ENCODE results near the gene JAK3. TPM values are rescaled to one million over a fixed set of nuclear protein-coding genes. Genes with fewer than 3 reads are reported as not detected.

Gene JAK3
- total and polyA plus RNA-seq, 2 of the 4 experiments (the other 2 are of a cell fraction): 0.36 to 1.5 TPM

DNA sequence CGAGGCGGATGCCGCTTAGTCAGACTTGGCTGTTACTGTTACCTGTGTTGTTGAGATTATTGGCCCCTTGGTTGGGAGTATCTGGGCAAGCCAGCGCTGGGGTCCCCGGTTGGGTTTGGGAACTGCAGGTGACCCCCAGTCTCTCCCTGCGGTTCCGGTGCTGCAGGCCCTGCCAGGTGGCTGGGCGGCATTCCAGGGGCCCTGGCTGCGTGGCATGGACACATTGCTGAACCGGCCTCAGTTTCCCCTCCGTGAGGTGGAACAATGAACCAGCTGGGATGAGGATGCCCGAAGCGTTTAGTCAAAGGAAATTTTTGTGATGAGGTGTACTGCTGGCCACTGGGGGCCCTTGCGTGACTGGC, 52.3 kb downstream of the JAK3 start (continued):
- TF ChIP-seq CEBPB (IDR thresholded peaks at IDR 0.05; ENCODE audit: low read depth, low read length) (no peak), CHD1 (IDR thresholded peaks at IDR 0.05; ENCODE audit: low read depth, low read length) (no peak)

DNA sequence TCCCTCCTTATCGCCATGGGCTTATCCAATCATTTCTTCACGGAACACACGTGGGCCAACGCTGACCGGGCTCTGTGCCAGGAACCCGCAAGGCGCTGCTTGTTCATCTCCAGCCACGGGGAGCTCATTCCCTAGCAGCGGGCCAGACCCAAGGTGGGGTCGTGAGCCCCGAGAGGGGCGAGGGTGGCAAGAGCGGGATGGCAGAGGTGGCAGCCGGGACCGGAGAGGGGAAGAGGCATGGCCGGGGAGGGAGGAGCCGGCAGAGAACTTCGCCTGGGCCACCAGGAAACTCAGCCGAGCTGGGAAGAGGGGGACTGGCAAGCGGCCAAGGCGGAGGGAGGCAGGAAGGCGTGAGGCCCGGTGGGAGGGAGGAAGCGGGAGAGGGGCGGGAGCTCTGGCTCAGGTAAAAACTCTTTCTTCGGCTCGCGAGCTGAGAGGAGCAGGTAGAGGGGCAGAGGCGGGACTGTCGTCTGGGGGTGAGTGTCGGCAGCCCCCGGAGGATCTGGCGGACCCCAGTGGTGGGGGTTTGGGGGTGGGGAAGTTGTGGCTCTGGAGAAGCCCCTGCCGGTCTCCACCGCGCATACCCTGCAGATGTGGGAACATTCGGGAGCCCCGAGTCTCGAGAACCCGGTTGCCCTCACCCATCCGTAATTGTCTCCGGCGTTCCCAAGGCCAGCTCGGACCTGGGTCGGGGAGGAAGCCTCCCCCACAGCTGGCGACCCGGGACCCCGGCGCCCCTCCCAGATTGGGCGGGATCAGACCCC, 52.9 kb downstream of the JAK3 start, which contains the start of gene B3GNT3:
TSS of gene B3GNT3 (plus strand) at position 408 of the 764 bp plus-strand sequence. CDS start 12,670 bp downstream, outside the sequence.
- Histone ChIP-seq H2AK9ac (replicated peaks; ENCODE audit: low read depth, low read length, poor library complexity) (no peak within 1 kb of the TSS), H3K23ac (ENCODE audit: low read depth, low read length) (no peak within 1 kb of the TSS), H3K4me3 (ENCODE audit: insufficient read depth, low read depth, low read length) (no peak within 1 kb of the TSS), H3K4me2 (ENCODE audit: low read depth, low read length) (no peak within 1 kb of the TSS), H2AFZ (replicated peaks; ENCODE audit: low read length, poor library complexity) (peak within 1 kb of the TSS; percentile 51), H3K4ac (ENCODE audit: low read depth, low read length) (no peak within 1 kb of the TSS), H2BK15ac (ENCODE audit: low read depth, low read length) (no peak within 1 kb of the TSS), H2BK20ac (ENCODE audit: low read depth, low read length) (no peak within 1 kb of the TSS), H3K9me1 (ENCODE audit: insufficient read depth, low read length) (no peaks in the 10 kb centered on the region), H2BK120ac (ENCODE audit: low read depth, low read length) (no peak within 1 kb of the TSS), H4K20me1 (ENCODE audit: insufficient read depth, low read length) (no peaks in the 10 kb centered on the region), H3K56ac (ENCODE audit: extremely low read depth, insufficient read depth, low read length) (no peak within 1 kb of the TSS), H3K9me3 (ENCODE audit: control insufficient read depth, insufficient read depth, low read length) (peaks cover 3% of the 10 kb centered on the region; the same call in 1 of the 2 replicates), H3K14ac (replicated peaks; ENCODE audit: low read depth, low read length) (no peak within 1 kb of the TSS), H3K36me3 (ENCODE audit: control insufficient read depth, insufficient read depth, low read length) (no peaks in the 10 kb centered on the region), H3K9ac (ENCODE audit: low read depth, low read length) (no peak within 1 kb of the TSS), H3K18ac (ENCODE audit: low read depth, low read length) (no peak within 1 kb of the TSS), H2BK5ac (ENCODE audit: low read depth, low read length, poor library complexity, severe bottlenecking) (no peak within 1 kb of the TSS), H4K91ac (ENCODE audit: insufficient read depth, low read depth, low read length) (no peak within 1 kb of the TSS), H3K4me1 (ENCODE audit: control insufficient read depth, insufficient read depth, low read length) (no peaks in the 10 kb centered on the region), H3K27ac (ENCODE audit: insufficient read depth, low read length) (no peak within 1 kb of the TSS), H4K8ac (ENCODE audit: low read depth in 2 of 2, low read length in 2 of 2) (no peak within 1 kb of the TSS), H2AK5ac (ENCODE audit: low read depth, low read length) (no peak within 1 kb of the TSS), H3K27me3 (ENCODE audit: control insufficient read depth, insufficient read depth, low read length) (peaks cover 62% of the 10 kb centered on the region), H4K5ac (ENCODE audit: low read depth, low read length) (no peak within 1 kb of the TSS), H3K79me1 (ENCODE audit: low read depth in 1 of 2, low read length in 2 of 2) (no peaks in the 10 kb centered on the region)
- CTCF ChIA-PET: interaction anchor here (1.7 kb wide), 1 partner anchor 28 kb away, joined by 5 read pairs; no protein-coding TSS in a partner anchor
- DNase-seq (no peak), ATAC-seq (ENCODE audit: low read depth) (no peak)
- POLR2A ChIA-PET (ENCODE audit: unreplicated experiment): no interaction called here
- BruUV-seq (replicated peaks): no TSS peak
- intact Hi-C loops (cut with micrococcal nuclease): no loop called here
- 16% methylated on average over 23 of the region's 50 CpGs; no CpG with 5 or more reads in 1 of the 2 experiments for WGBS, 2 experiments (ENCODE audit: extremely low coverage in 2 of 2, insufficient read length in 1 of 2)
- in situ Hi-C loops (cut with MboI; ENCODE audit: low sequenced_read_pairs): no loop called here
- dilution Hi-C loops (cut with HindIII; ENCODE audit: low sequenced_read_pairs, unreplicated experiment): no loop called here
- TF ChIP-seq SMC3 (IDR thresholded peaks at IDR 0.05; ENCODE audit: low read depth, low read length): no peak
- no peak for TF ChIP-seq RAD21 (IDR thresholded peaks at IDR 0.05; ENCODE audit: low read length)
- no peak for TF ChIP-seq ELK1 (IDR thresholded peaks at IDR 0.05; ENCODE audit: borderline replicate concordance, low read depth, low read length)
- TF ChIP-seq RFX5 (IDR thresholded peaks at IDR 0.05; ENCODE audit: low read depth, low read length): no peak
- TF ChIP-seq CHD1 (IDR thresholded peaks at IDR 0.05; ENCODE audit: low read depth, low read length): no peak
- TF ChIP-seq MAFK (IDR thresholded peaks at IDR 0.05; ENCODE audit: low read depth, low read length): no peak
- TF ChIP-seq FOS (IDR thresholded peaks at IDR 0.05; ENCODE audit: low read depth, low read length): no peak
- TF ChIP-seq MXI1 (IDR thresholded peaks at IDR 0.05; ENCODE audit: borderline replicate concordance, low read depth, low read length): no peak
- TF ChIP-seq BHLHE40 (IDR thresholded peaks at IDR 0.05; ENCODE audit: low read depth, low read length): no peak
- no peak for TF ChIP-seq RCOR1 (IDR thresholded peaks at IDR 0.05; ENCODE audit: insufficient replicate concordance, low read length)
- no peak for TF ChIP-seq USF2 (IDR thresholded peaks at IDR 0.05; ENCODE audit: low read depth, low read length)
- no peak for TF ChIP-seq POLR2A (IDR thresholded peaks at IDR 0.05; ENCODE audit: low read depth, low read length)
